ENCODE measurements around the gene PTPRM. TPM values are rescaled to one million over a fixed set of nuclear protein-coding genes. Genes with fewer than 3 reads are reported as not detected.

The PTPRM gene
- total RNA-seq, 1 experiment from 2014 or later: 6.2 TPM

GRCh38 chr18:7678801-7679200 lies 111.7 kb downstream of the PTPRM start:
- Histone ChIP-seq H3K14ac (ENCODE audit: insufficient read depth, low read length) (no peak overlapping the region), H3K9ac (ENCODE audit: extremely low read depth, insufficient read length, low read length) (no peak overlapping the region), H2BK20ac (ENCODE audit: low read depth, low read length, poor library complexity, severe bottlenecking) (no peak overlapping the region), H2BK15ac (ENCODE audit: low read depth, low read length) (no peak overlapping the region), H3T11ph (ENCODE audit: low read length) (no peak overlapping the region), H2BK12ac (ENCODE audit: insufficient read length, low read depth, low read length) (no peak overlapping the region), H3K4me2 (ENCODE audit: insufficient read depth, insufficient read length, low read length) (no peak overlapping the region), H2BK5ac (ENCODE audit: insufficient read length, low read length) (no peak overlapping the region), H3K18ac (ENCODE audit: insufficient read length, low read depth, low read length) (no peak overlapping the region), H4K20me1 (ENCODE audit: control insufficient read depth, insufficient read depth, insufficient read length) (no peaks in the 10 kb centered on the region), H3K56ac (ENCODE audit: insufficient read length, low read depth, low read length) (no peak overlapping the region), H3K4ac (ENCODE audit: low read depth, low read length) (no peak overlapping the region), H3K4me1 (ENCODE audit: insufficient read depth, low read length) (peaks cover 3% of the 10 kb centered on the region; the same call in 1 of the 2 replicates), H2AFZ (ENCODE audit: low read length) (no peak overlapping the region), H4K5ac (ENCODE audit: insufficient read length, low read depth, low read length) (no peak overlapping the region), H3K79me1 (ENCODE audit: insufficient read depth, low read depth, low read length, poor library complexity, severe bottlenecking) (no peaks in the 10 kb centered on the region), H3K9me3 (ENCODE audit: control insufficient read depth, low read depth, low read length) (no peaks in the 10 kb centered on the region), H4K8ac (replicated peaks; ENCODE audit: insufficient read length, low read depth, low read length) (no peak overlapping the region), H3K23me2 (ENCODE audit: insufficient read length, low read depth, low read length, poor library complexity, severe bottlenecking) (no peaks in the 10 kb centered on the region), H3K23ac (ENCODE audit: insufficient read length, low read depth, low read length) (no peak overlapping the region), H3K27ac (ENCODE audit: insufficient read length, low read depth, low read length) (no peak overlapping the region), H2BK120ac (ENCODE audit: low read depth, low read length, poor library complexity, severe bottlenecking) (no peak overlapping the region), H2AK5ac (ENCODE audit: insufficient read length, low read length) (no peak overlapping the region), H3K27me3 (ENCODE audit: insufficient read depth, low read length) (no peaks in the 10 kb centered on the region), H4K91ac (ENCODE audit: insufficient read length, low read depth, low read length) (no peak overlapping the region), H3K79me2 (ENCODE audit: insufficient read depth, low read length) (no peaks in the 10 kb centered on the region)
- Mint-ChIP-seq H3K4me3 (no peak overlapping the region), H3K9me3 (no peaks in the 10 kb centered on the region), H3K36me3 (ENCODE audit: insufficient read depth in 1 of 3, low read depth in 3 of 3) (no peaks in the 10 kb centered on the region), H3K4me1 (peaks cover 5 to 8% of the 10 kb centered on the region in 2 experiments; a peak in 3 of 4 replicates), H3K27ac (no peak overlapping the region), H3K27me3 (ENCODE audit: low read depth) (no peaks in the 10 kb centered on the region)
- no CpG with 5 or more reads among the region's 4 CpGs for WGBS (ENCODE audit: extremely low coverage, insufficient read length, low lambda C conversion rate)
- no peak for TF ChIP-seq CTCF (conservative IDR thresholded peaks at IDR 0.05)
- DNase-seq: no peak
